Natural killer cell (primary cell): ENCODE data around the gene CUX1. TPM values are rescaled to one million over a fixed set of nuclear protein-coding genes. Genes with fewer than 3 reads are reported as not detected.

Source experiments
- ATAC-seq, 3 donors: fragments of 150-1000 bp in 2 of 3; fragments of 200-7000 bp in 1 of 3; cut with Tn5 transposase; 1 replicate in 1 of 3; 2 replicates in 2 of 3; pipeline ENCODE4 v1.10.0; 2021; ENCODE audit warnings: mild to moderate bottlenecking in 2 of 3, moderate library complexity in 2 of 3
- DNase-seq, 2 donors: peaks; one replicate each; pipeline versions ENCODE4 v3.0.0 to v3.0.0-alpha.2; 2013 to 2021; ENCODE audit warnings: mixed read lengths in 1 of 2
- H3K27ac ChIP-seq: one replicate; pipeline ENCODE4 v1.5.1; 2013; ENCODE audit warnings: mild to moderate bottlenecking, low read length
- H3K27me3 ChIP-seq: one replicate; pipeline ENCODE4 v1.6.1; 2013; ENCODE audit warnings: low read length; ENCODE audit not compliant: control insufficient read depth, insufficient read depth
- H3K36me3 ChIP-seq: one replicate; pipeline ENCODE4 v1.6.1; 2013; ENCODE audit warnings: low read length; ENCODE audit not compliant: control insufficient read depth, insufficient read depth
- H3K4me1 ChIP-seq: one replicate; pipeline ENCODE4 v1.6.1; 2013; ENCODE audit warnings: low read length; ENCODE audit not compliant: control insufficient read depth, insufficient read depth
- H3K4me3 ChIP-seq: one replicate; pipeline ENCODE4 v1.5.1; 2013; ENCODE audit warnings: low read length
- H3K9me3 ChIP-seq: one replicate; pipeline ENCODE4 v1.6.1; 2013; ENCODE audit warnings: low read length; ENCODE audit not compliant: control insufficient read depth, insufficient read depth
- H3K27ac Mint-ChIP-seq, 2 donors: one replicate each; pipeline ENCODE4 v1.8.0; 2022; ENCODE audit warnings: mild to moderate bottlenecking in 2 of 2, mixed read lengths in 2 of 2, moderate library complexity in 1 of 2
- H3K27me3 Mint-ChIP-seq, 2 donors: one replicate each; pipeline ENCODE4 v1.8.0; 2022; ENCODE audit warnings: low read depth in 2 of 2, mixed read lengths in 2 of 2
- H3K36me3 Mint-ChIP-seq: one replicate; pipeline ENCODE4 v1.8.0; 2022; ENCODE audit warnings: mixed read lengths
- H3K4me1 Mint-ChIP-seq, 2 donors: one replicate each; pipeline ENCODE4 v1.8.0; 2022; ENCODE audit warnings: mixed read lengths in 2 of 2
- H3K4me3 Mint-ChIP-seq: one replicate; pipeline ENCODE4 v1.8.0; 2022; ENCODE audit warnings: mild to moderate bottlenecking, moderate library complexity, mixed read lengths
- H3K9me3 Mint-ChIP-seq, 2 donors: one replicate each; pipeline ENCODE4 v1.8.0; 2022; ENCODE audit warnings: mixed read lengths in 2 of 2
- WGBS: methylation state at CpG from one replicate; pipeline ENCODE4 v1.1.7; 2013; ENCODE audit warnings: missing lambda C conversion rate; ENCODE audit not compliant: insufficient coverage; 5-methylcytosine and 5-hydroxymethylcytosine counted together
- intact Hi-C: fragments of 100-400 bp; cut with micrococcal nuclease; formaldehyde crosslinking; loops from one replicate; pipeline ENCODE4 v1.14.2; 2022
- total RNA-seq, 4 donors: library from RNA; stranded (reverse); fragments of 120-200 nt in 1 of 4; gene quantifications; one replicate each; pipeline versions ENCODE4 v1.2.3 to v1.2.4, GENCODE V29; 2013 to 2022
- TF ChIP-seq, protein P1 (sequence below): fragments of 200-600 bp; IDR thresholded peaks from one replicate; pipeline ENCODE4 v1.8.0; 2022; ENCODE audit warnings: antibody characterized with exemption

The CUX1 gene
- total RNA-seq, 3 donors from 2014 or later (not counting 1 experiment from before 2014, with no cell fraction given), result 59.8 to 77.4 (median 73.6) TPM

DNA sequence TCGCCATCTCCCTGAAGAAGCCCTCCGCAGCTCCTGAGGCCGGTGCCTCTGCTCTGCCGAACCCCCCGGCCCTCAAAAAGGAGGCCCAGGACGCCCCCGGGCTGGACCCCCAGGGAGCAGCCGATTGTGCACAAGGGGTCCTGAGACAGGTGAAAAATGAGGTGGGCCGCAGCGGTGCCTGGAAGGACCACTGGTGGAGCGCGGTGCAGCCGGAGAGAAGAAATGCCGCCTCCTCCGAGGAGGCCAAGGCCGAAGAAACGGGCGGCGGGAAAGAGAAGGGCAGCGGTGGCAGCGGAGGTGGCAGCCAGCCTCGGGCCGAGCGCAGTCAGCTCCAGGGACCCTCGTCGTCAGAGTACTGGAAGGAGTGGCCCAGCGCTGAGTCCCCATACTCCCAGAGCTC is 384.1 kb downstream of the CUX1 start:
- no peak overlapping the region for H3K27ac Mint-ChIP-seq
- intact Hi-C loops, result no loop called here
- TF ChIP-seq, protein P1, sequence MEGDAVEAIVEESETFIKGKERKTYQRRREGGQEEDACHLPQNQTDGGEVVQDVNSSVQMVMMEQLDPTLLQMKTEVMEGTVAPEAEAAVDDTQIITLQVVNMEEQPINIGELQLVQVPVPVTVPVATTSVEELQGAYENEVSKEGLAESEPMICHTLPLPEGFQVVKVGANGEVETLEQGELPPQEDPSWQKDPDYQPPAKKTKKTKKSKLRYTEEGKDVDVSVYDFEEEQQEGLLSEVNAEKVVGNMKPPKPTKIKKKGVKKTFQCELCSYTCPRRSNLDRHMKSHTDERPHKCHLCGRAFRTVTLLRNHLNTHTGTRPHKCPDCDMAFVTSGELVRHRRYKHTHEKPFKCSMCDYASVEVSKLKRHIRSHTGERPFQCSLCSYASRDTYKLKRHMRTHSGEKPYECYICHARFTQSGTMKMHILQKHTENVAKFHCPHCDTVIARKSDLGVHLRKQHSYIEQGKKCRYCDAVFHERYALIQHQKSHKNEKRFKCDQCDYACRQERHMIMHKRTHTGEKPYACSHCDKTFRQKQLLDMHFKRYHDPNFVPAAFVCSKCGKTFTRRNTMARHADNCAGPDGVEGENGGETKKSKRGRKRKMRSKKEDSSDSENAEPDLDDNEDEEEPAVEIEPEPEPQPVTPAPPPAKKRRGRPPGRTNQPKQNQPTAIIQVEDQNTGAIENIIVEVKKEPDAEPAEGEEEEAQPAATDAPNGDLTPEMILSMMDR, result no peak
- Histone ChIP-seq H3K27me3 (no peaks in the 10 kb centered on the region), H3K4me3 (no peak overlapping the region), H3K36me3 (peaks cover 54% of the 10 kb centered on the region), H3K9me3 (no peaks in the 10 kb centered on the region), H3K4me1 (no peaks in the 10 kb centered on the region), H3K27ac (no peak overlapping the region)
- no peaks in the 10 kb centered on the region for H3K4me1 Mint-ChIP-seq
- no peaks in the 10 kb centered on the region for H3K36me3 Mint-ChIP-seq
- H3K9me3 Mint-ChIP-seq, result no peaks in the 10 kb centered on the region
- DNase-seq (no peak), ATAC-seq (no peak)
- no peaks in the 10 kb centered on the region for H3K27me3 Mint-ChIP-seq
- no peak overlapping the region for H3K4me3 Mint-ChIP-seq
- 97% methylated on average over 27 of the region's 27 CpGs for WGBS

- ATAC-seq (no peak), DNase-seq (no peak)
- intact Hi-C loops, result no loop called here
- Mint-ChIP-seq H3K27me3 (no peaks in the 10 kb centered on the region), H3K36me3 (no peaks in the 10 kb centered on the region), H3K4me1 (no peaks in the 10 kb centered on the region), H3K9me3 (no peaks in the 10 kb centered on the region), H3K27ac (no peak overlapping the region), H3K4me3 (no peak overlapping the region)
- Histone ChIP-seq H3K27ac (no peak overlapping the region), H3K4me1 (no peaks in the 10 kb centered on the region), H3K27me3 (no peaks in the 10 kb centered on the region), H3K9me3 (no peaks in the 10 kb centered on the region), H3K4me3 (no peak overlapping the region), H3K36me3 (peaks cover 46% of the 10 kb centered on the region)
- TF ChIP-seq, protein P1, result no peak
- WGBS, result 99% methylated on average over 5 of the region's 6 CpGs
Measured at GRCh38 chr7:102202556-102202955, 385.1 kb downstream of the CUX1 start.

GRCh38 chr7:102203218-102203617 is 385.8 kb downstream of the CUX1 start:
- peaks cover 45% of the 10 kb centered on the region for H3K36me3 ChIP-seq
- intact Hi-C loops, result no loop called here

DNA sequence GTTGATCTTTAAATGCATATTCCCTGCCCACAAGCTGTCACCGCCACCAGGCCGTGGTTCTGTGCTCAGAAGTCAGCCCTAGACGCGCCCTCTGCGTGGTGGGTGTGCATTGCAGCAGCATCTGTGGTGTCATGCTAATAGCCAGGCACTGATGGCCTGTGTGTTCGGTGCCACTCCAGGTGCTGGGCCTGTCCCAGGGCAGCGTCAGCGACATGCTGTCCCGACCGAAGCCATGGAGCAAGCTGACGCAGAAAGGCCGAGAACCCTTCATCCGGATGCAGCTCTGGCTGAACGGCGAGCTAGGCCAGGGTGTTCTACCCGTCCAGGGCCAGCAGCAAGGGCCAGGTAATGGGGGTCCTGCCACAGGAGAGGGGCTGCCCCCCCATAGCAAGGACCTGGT is 386.8 kb downstream of the CUX1 start:
- H3K27ac Mint-ChIP-seq, result no peak overlapping the region
- H3K4me3 ChIP-seq, result no peak overlapping the region
- TF ChIP-seq, protein P1, result no peak
- peaks cover 40% of the 10 kb centered on the region for H3K36me3 ChIP-seq
- 96% methylated on average over 16 of the region's 16 CpGs for WGBS
- H3K36me3 Mint-ChIP-seq, result no peaks in the 10 kb centered on the region
- H3K4me3 Mint-ChIP-seq, result no peak overlapping the region
- no peaks in the 10 kb centered on the region for H3K27me3 Mint-ChIP-seq
- no peaks in the 10 kb centered on the region for H3K4me1 Mint-ChIP-seq
- no peak overlapping the region for H3K27ac ChIP-seq
- H3K4me1 ChIP-seq, result no peaks in the 10 kb centered on the region
- H3K27me3 ChIP-seq, result no peaks in the 10 kb centered on the region
- intact Hi-C loops, result no loop called here
- H3K9me3 ChIP-seq, result no peaks in the 10 kb centered on the region
- no peak for ATAC-seq
- H3K9me3 Mint-ChIP-seq, result no peaks in the 10 kb centered on the region
- no peak for DNase-seq

More at GRCh38 chr7:102203218-102203617, 385.8 kb downstream of the CUX1 start:
- ATAC-seq (no peak), DNase-seq (no peak)
- no peak overlapping the region for H3K27ac ChIP-seq
- no peaks in the 10 kb centered on the region for H3K4me1 Mint-ChIP-seq
- no peaks in the 10 kb centered on the region for H3K27me3 ChIP-seq
- H3K36me3 Mint-ChIP-seq, result no peaks in the 10 kb centered on the region
- no peaks in the 10 kb centered on the region for H3K27me3 Mint-ChIP-seq
- no peak overlapping the region for H3K27ac Mint-ChIP-seq
- no peaks in the 10 kb centered on the region for H3K4me1 ChIP-seq
- 91% methylated on average over 12 of the region's 12 CpGs for WGBS
- H3K4me3 Mint-ChIP-seq, result no peak overlapping the region
- H3K9me3 ChIP-seq, result no peaks in the 10 kb centered on the region
- TF ChIP-seq, protein P1, result no peak
- H3K9me3 Mint-ChIP-seq, result no peaks in the 10 kb centered on the region
- no peak overlapping the region for H3K4me3 ChIP-seq
